ACC112 (cell line): ENCODE results near the gene CCKAR.
"Not testable (repeated sequence)": the region's sequence is repeated elsewhere in the genome, so short reads cannot be mapped to it uniquely, and the experiment has no call there.

Experiments
- H2AFZ ChIP-seq: fragments of 200-600 bp; sonication (generic); one replicate; pipeline ENCODE4 v1.6.0; 2017; ENCODE audit warnings: antibody characterized with exemption, low read length; ENCODE audit not compliant: unreplicated experiment
- H3K27ac ChIP-seq: fragments of 200-600 bp; sonication (generic); 2 replicates; pipeline ENCODE4 v1.5.1; 2014; ENCODE audit warnings: low read depth, mild to moderate bottlenecking, antibody characterized with exemption, low read length, moderate library complexity
- H3K27me3 ChIP-seq: fragments of 200-600 bp; sonication (generic); 2 replicates; pipeline ENCODE4 v1.6.1; 2014; ENCODE audit warnings: mild to moderate bottlenecking, antibody characterized with exemption, low read length, moderate library complexity, mixed read lengths; ENCODE audit not compliant: insufficient read depth
- H3K36me3 ChIP-seq: fragments of 200-600 bp; sonication (generic); 2 replicates; pipeline ENCODE4 v1.6.1; 2016; ENCODE audit warnings: mild to moderate bottlenecking, antibody characterized with exemption, low read length, moderate library complexity, mixed read lengths; ENCODE audit not compliant: insufficient read depth
- H3K4me1 ChIP-seq: fragments of 200-600 bp; sonication (generic); one replicate; pipeline ENCODE4 v1.6.1; 2016; ENCODE audit warnings: low read length, mixed read lengths; ENCODE audit not compliant: insufficient read depth, unreplicated experiment, control insufficient read depth
- H3K4me3 ChIP-seq: fragments of 200-600 bp; sonication (generic); 2 replicates; pipeline ENCODE4 v1.5.1; 2014; ENCODE audit warnings: mild to moderate bottlenecking, low read depth, low read length
- H3K79me2 ChIP-seq: fragments of 200-600 bp; sonication (generic); one replicate; pipeline ENCODE4 v1.6.0; 2016; ENCODE audit warnings: low read length; ENCODE audit not compliant: control insufficient read depth, unreplicated experiment, insufficient read depth

Gene CCKAR

DNA sequence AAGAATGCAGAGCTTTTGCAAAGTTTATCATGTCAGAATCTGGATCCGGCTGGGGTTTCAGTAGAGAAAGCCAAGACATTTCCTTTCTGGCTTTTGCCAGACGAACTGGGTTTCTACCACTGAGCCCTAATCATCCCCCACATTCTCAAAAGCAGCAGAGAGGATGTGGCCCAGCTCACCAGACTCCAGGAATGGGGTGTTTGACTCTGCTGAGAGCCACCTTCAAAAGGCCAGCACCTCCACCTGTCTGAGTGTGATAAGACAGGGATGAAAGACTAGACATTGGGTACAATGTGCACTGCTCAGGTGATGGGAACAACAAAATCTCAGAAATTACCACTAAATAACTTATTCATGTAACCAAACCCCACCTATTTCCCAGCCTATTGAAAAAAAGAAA is 25.7 kb upstream of the CCKAR start:
- Histone ChIP-seq H3K36me3 (no peaks in the 10 kb centered on the region), H3K27ac (no peak overlapping the region), H3K79me2 (no peaks in the 10 kb centered on the region), H3K4me1 (no peaks in the 10 kb centered on the region), H3K4me3 (no peak overlapping the region), H3K27me3 (no peaks in the 10 kb centered on the region), H2AFZ (no peak overlapping the region)

DNA sequence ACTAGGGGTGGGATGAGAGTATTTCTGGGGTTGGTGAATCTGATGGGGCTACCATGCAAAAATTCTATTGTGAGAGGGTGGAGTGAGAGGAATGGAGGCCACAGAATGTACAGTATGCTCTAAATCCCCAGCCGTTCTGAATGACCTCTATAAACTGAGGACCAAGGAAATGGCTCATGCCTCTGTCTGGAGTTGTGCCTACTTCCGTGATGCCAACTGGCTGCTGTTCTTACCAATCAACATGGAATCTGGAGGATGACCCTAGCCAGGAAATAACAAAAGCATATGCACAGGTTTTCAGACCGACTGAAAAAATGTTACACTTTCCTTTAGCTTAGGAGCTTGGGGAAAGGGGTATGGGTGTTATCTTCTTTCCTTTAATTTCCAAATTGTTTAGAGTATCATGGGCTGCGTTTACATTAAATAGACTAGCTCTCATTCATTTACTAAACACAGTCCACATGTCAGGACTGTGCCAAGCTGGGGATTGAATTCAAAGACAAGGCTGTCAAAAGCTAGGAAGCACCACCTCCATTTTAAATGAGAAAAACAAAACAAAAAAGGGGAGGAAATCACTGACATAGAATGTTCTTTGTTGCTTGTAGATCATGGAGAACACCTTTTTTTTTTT is 20.2 kb upstream of the CCKAR start:
- Histone ChIP-seq H2AFZ (peak overlapping the region; percentile 39), H3K27ac (no peak overlapping the region), H3K36me3 (no peaks in the 10 kb centered on the region), H3K4me1 (peaks cover 8% of the 10 kb centered on the region), H3K79me2 (no peaks in the 10 kb centered on the region), H3K27me3 (no peaks in the 10 kb centered on the region), H3K4me3 (no peak overlapping the region)

DNA sequence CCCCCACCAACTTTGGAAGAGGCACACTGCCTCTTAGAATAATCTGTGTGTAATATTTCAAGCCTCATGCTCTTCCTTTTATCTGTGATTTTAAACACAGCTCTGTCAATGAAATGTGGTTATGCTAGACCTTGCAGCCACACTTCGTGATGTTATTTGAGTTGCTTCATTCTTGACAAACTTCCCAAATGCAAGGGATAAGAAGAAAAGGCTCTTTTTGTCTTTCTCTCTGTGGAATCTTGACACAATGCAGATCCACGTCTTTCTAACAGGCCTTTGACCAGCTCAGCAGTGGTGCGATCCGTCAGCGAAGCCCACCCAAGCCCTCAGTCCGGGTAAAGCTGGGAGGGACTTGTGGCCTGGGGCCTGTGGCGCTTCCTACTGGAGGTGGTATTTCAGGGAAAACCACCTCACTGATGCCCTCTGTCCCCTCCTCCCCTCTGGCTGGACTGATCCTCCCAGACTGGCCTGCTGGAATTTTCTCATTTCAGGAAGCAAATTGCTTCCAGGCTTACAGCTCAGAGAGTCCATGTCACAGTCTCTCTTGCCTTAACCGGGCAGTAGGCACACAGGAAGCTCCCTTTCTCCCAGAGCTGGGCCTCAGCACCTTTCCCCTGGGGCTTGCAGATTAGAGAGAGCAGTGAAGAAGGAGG is 19.5 kb upstream of the CCKAR start:
- peak overlapping the region; percentile 39 for H2AFZ ChIP-seq

DNA sequence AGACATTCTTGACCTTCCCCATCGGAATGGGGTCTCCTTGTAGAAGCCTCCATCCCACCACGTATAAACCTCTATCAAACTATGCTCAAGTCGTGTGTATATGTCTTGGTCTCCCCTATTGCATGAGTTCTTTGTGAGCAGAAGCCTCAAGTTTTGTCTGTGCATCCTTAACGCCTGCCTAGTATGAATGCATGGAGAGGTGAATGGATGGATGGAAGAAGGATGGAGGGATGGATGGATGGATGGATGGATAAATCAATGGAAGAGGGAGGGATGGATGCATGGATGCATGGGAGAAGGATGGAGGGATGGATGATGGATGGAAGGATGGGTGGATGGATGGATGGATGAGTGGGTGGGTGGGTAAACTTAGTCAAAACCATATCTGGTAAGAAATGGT is 17.0 kb upstream of the CCKAR start:
- H3K4me1 ChIP-seq, result peaks cover 8% of the 10 kb centered on the region
- H3K79me2 ChIP-seq, result no peaks in the 10 kb centered on the region
- H3K36me3 ChIP-seq, result no peaks in the 10 kb centered on the region
- no peak overlapping the region for H2AFZ ChIP-seq
- no peak overlapping the region for H3K27ac ChIP-seq
- H3K27me3 ChIP-seq, result no peaks in the 10 kb centered on the region
- no peak overlapping the region for H3K4me3 ChIP-seq

More for the DNA sequence above, 19.5 kb upstream of the CCKAR start:
- H3K79me2 ChIP-seq, result no peaks in the 10 kb centered on the region
- H3K4me1 ChIP-seq, result peaks cover 8% of the 10 kb centered on the region
- H3K4me3 ChIP-seq, result no peak overlapping the region
- no peaks in the 10 kb centered on the region for H3K36me3 ChIP-seq
- no peak overlapping the region for H3K27ac ChIP-seq
- H3K27me3 ChIP-seq, result no peaks in the 10 kb centered on the region

DNA sequence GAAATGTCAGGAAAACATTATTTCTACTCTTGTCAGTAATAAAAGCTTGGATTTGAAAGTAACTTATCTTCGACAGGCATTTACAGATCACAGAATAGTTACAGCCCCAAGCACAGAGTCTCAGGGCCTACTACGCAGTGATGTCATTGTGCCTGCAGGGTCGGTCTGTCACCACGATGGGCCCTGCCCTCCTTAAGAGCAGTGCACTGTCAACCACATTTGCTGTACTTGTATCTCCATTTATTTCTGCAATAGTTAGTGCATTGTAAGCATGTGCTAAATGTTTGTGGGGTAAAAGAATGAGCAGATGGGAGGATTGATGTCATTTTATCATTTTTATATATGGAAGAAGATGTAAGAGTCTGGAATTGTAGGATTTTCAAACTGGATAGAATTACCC is 13.6 kb upstream of the CCKAR start:
- Histone ChIP-seq H3K4me3 (no peak overlapping the region), H3K79me2 (no peaks in the 10 kb centered on the region), H3K4me1 (peaks cover 7% of the 10 kb centered on the region), H3K36me3 (no peaks in the 10 kb centered on the region), H3K27ac (no peak overlapping the region), H2AFZ (no peak overlapping the region), H3K27me3 (no peaks in the 10 kb centered on the region)

DNA sequence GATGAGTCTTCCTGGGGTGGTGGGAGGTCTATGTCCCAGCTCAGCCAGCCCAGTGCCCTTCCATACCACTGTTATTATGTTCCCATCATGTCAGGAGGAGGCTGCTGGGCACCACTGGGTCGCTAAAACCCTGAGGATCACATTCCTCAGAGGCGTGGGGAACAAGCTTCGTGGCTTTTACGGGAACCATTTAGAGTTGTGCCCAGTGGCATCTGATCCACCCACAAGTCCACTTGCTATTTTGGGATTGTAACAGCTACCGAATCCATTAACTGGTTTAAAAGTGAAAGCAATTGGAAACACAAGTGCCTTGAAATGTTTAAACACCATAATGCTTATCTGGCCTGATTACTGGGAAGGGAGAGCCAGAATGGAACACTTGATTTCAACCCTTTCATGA is 13.1 kb upstream of the CCKAR start:
- H3K4me3 ChIP-seq, result no peak overlapping the region
- no peak overlapping the region for H3K27ac ChIP-seq
- H2AFZ ChIP-seq, result no peak overlapping the region
- H3K36me3 ChIP-seq, result no peaks in the 10 kb centered on the region
- no peaks in the 10 kb centered on the region for H3K79me2 ChIP-seq
- H3K27me3 ChIP-seq, result no peaks in the 10 kb centered on the region
- H3K4me1 ChIP-seq, result peaks cover 7% of the 10 kb centered on the region

DNA sequence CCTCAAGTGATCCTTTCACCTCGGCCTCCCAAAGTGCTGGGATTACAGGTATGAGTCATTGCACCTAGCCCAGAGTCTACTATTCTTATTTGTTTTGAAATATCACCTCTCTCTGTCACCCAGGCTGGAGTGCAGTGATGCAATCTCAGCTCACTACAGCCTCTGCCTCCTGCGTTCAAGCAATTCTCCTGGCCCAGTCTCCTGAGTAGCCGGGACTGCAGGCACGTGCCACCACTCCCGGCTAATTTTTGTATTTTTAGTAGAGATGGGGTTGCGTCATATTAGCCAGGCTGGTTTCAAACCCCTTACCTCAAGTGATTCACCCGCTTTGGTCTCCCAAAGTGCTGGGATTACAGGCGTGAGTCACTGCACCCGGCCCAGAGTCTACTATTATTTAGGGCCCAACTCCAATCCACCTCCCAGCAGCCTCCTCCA is 10.3 kb upstream of the CCKAR start:
- not testable (repeated sequence) for H3K4me1 ChIP-seq, H3K4me3 ChIP-seq, H3K27me3 ChIP-seq, H2AFZ ChIP-seq, H3K27ac ChIP-seq, H3K36me3 ChIP-seq, H3K79me2 ChIP-seq

DNA sequence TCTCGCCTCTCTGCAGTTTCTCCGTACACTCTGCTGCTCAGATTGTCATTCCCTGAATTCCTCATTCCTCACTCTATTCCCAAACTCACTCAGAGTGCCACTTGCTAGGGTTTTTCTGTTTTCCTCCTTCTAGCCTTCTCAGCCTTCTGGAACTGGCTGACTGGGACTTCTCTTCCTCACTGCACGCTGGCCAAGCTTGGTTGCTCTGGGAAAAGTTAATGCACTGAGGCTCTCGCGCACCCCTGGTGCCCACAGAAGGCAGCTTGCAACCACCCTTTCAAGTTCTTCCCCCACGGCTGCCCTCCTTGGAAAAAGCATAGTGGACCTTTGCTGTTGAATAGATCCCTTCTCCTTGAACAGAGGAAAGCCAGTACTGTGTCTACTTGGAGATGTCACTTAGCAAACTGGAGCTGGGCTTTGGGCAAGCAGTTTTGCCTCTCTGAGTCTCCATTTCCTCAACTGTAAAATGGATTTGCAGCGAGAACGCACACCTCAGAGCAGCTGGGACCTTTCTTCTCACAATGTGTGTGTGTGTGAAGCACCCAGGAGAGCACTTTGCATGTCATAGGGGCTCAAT is 6.0 kb upstream of the CCKAR start:
- Histone ChIP-seq H3K27ac (no peak overlapping the region), H3K36me3 (no peaks in the 10 kb centered on the region), H2AFZ (peak overlapping the region; percentile 68), H3K27me3 (peaks cover 20% of the 10 kb centered on the region; the same call in 1 of the 2 replicates), H3K4me1 (peaks cover 7% of the 10 kb centered on the region), H3K4me3 (no peak overlapping the region), H3K79me2 (no peaks in the 10 kb centered on the region)

DNA sequence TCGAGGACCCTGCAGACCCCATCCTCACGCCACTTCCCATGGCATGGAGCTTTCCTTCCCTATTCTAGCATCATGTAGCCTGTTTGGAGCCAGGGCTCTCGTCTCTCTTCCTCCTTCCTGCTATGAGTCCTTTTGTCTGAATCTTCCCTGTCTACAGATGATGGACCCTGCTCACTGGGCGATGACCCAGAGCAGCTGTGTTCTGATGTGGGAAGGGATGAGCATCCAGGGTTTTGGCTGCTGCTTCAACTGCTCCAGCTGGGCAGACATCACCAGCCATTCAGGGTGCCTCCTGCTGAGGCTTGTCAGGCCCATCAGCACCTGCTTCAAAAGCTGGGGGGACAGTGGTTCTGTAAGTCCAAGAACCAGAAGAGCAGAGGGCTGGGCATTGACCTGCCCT is 3.2 kb upstream of the CCKAR start:
- no peak overlapping the region for H2AFZ ChIP-seq
- H3K36me3 ChIP-seq, result no peaks in the 10 kb centered on the region
- no peak overlapping the region for H3K4me3 ChIP-seq
- H3K27me3 ChIP-seq, result peaks cover 41% of the 10 kb centered on the region
- H3K4me1 ChIP-seq, result no peaks in the 10 kb centered on the region
- no peak overlapping the region for H3K27ac ChIP-seq
- no peaks in the 10 kb centered on the region for H3K79me2 ChIP-seq

DNA sequence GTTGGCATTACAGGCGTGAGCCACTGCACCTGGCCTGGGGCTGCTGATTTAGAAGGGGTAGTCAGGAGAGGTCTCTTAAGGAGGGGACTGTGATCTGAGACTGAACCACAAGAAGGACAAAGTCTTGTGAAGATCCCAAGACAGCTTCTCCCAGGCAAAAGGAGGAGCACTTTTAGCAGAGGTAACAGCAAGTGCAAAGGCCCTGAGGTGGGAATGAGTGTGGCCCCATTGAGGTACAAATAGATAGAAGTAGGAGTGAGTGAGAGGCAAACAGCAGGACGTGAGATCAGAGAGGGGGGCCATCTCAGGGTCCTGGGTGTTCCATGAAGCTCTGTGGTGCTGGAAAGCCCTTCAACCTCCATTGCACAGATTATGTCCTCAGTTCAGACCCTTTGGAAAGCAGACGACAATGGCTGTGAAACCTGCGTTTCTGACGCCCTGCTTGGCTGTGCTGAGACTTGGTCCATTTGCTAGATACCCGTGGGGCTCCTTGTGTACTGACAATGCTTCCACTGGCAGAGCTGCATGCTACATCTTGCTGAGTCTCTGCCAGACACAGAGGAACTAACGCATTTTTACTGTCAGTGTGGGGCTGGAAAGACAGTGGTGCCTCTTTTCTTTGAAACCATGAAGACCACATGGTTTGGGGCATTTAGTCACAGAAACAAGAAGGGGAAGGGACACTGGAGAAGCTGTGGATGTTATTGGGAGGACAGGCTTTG is 1.3 kb upstream of the CCKAR start:
- Histone ChIP-seq H3K79me2 (no peaks in the 10 kb centered on the region), H3K27me3 (peaks cover 50% of the 10 kb centered on the region), H3K4me1 (no peaks in the 10 kb centered on the region), H2AFZ (no peak overlapping the region), H3K4me3 (no peak overlapping the region), H3K36me3 (no peaks in the 10 kb centered on the region), H3K27ac (no peak overlapping the region)
